Tibial artery (tissue), 4 donors: ENCODE measurements around the gene OR1B1.
"Not testable (repeated sequence)": the region's sequence is repeated elsewhere in the genome, so short reads cannot be mapped to it uniquely, and the experiment has no call there.

ENCODE experiments used
- DNase-seq, 2 donors: peaks; one replicate each; pipeline ENCODE4 v3.0.0-alpha.2; 2019
- H3K27ac ChIP-seq, 2 donors: fragments of 200-600 bp; sonication (generic) in 1 of 2; 1 replicate in 1 of 2; 2 replicates in 1 of 2; pipeline ENCODE4 v1.5.1; 2018 to 2019; ENCODE audit warnings: mild to moderate bottlenecking in 1 of 2
- H3K27me3 ChIP-seq, 2 donors: fragments of 200-600 bp; sonication (generic) in 1 of 2; one replicate each; pipeline versions ENCODE4 v1.5.1 to v1.6.0; 2016 to 2019
- H3K36me3 ChIP-seq, 3 donors: fragments of 200-600 bp; sonication (generic) in 2 of 3; one replicate each; pipeline ENCODE4 v1.5.1; 2016 to 2019; ENCODE audit warnings: mild to moderate bottlenecking in 2 of 3
- H3K4me1 ChIP-seq, 4 donors: fragments of 200-600 bp; sonication (generic) in 2 of 4; 1 replicate in 3 of 4; 2 replicates in 1 of 4; pipeline ENCODE4 v1.5.1; 2016 to 2019
- H3K4me3 ChIP-seq, 2 donors: fragments of 200-600 bp; sonication (generic) in 1 of 2; 1 replicate in 1 of 2; 2 replicates in 1 of 2; pipeline ENCODE4 v1.5.1; 2018 to 2019; ENCODE audit warnings: mild to moderate bottlenecking in 2 of 2
- H3K9me3 ChIP-seq, 3 donors: fragments of 200-600 bp; sonication (generic) in 1 of 3; one replicate each; pipeline ENCODE4 v1.5.1; 2016 to 2019
- intact Hi-C: fragments of 100-400 bp; cut with DNase I; formaldehyde crosslinking; loops from one replicate; pipeline ENCODE4 v1.15.0; 2023; ENCODE audit warnings: low total_unique reads
- TF ChIP-seq, protein P1 (sequence below), 2 experiments: fragments of 200-600 bp in 1 of 2; fragments of 450-650 bp in 1 of 2; IDR thresholded peaks; one replicate each; pipeline ENCODE4 v1.5.1; 2017 to 2019; ENCODE audit warnings: antibody characterized with exemption in 2 of 2, mild to moderate bottlenecking in 1 of 2, moderate library complexity in 1 of 2

Gene OR1B1

DNA sequence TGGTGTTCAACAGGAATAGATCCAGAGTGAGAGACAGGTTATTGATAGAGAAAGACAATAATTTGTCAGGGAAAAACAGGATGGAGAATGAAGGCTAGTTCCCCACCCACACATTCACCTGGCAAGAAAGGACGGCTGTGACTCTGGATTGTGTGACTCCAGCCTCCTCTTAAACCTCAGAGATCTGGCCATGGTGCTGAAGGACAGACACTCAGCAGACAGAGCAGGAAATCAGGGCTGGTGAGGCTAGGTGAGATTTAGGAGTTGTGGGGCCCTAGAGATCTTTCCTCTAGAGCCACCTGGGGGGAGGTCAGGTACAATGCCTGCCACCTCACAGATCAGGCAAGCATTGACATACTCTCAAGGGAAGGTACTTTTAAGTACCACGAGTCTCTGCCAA lies 15.2 kb downstream of the OR1B1 start:
- H3K36me3 ChIP-seq = no peaks in the 10 kb centered on the region
- no peak for DNase-seq
- TF ChIP-seq, protein P1, sequence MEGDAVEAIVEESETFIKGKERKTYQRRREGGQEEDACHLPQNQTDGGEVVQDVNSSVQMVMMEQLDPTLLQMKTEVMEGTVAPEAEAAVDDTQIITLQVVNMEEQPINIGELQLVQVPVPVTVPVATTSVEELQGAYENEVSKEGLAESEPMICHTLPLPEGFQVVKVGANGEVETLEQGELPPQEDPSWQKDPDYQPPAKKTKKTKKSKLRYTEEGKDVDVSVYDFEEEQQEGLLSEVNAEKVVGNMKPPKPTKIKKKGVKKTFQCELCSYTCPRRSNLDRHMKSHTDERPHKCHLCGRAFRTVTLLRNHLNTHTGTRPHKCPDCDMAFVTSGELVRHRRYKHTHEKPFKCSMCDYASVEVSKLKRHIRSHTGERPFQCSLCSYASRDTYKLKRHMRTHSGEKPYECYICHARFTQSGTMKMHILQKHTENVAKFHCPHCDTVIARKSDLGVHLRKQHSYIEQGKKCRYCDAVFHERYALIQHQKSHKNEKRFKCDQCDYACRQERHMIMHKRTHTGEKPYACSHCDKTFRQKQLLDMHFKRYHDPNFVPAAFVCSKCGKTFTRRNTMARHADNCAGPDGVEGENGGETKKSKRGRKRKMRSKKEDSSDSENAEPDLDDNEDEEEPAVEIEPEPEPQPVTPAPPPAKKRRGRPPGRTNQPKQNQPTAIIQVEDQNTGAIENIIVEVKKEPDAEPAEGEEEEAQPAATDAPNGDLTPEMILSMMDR (IDR thresholded peaks at IDR 0.05) = no peak
- no peak overlapping the region for H3K4me3 ChIP-seq
- no peaks in the 10 kb centered on the region for H3K4me1 ChIP-seq
- H3K27ac ChIP-seq = no peak overlapping the region
- intact Hi-C loops = no loop called here
- peaks cover 0 to 9% (median 8%) of the 10 kb centered on the region in 3 donors for H3K9me3 ChIP-seq
- no peaks in the 10 kb centered on the region for H3K27me3 ChIP-seq

DNA sequence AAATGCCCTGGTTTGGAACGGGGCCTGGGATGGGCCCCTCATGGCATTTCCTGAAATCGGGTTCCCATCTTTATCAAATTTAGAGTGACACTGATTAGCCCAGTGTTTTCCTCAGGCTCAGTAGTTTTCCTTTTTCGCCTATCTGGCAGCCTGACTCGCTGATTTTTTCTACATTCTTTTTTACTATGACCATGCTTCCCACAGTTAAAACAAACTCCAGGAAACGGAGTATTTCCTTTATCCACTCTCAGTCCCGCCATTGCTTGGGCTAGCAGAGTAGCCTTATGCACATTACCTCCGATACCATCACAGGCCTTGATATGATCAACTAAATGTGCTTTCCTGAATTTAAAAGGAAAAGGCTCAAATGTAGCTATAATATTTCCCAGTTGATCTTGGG lies 37.4 kb downstream of the OR1B1 start:
- DNase-seq = no peak
- H3K9me3 ChIP-seq = peaks cover 0 to 6% (median 0%) of the 10 kb centered on the region in 3 donors
- TF ChIP-seq, protein P1 (IDR thresholded peaks at IDR 0.05) = no peak
- no peak overlapping the region for H3K27ac ChIP-seq
- H3K27me3 ChIP-seq = no peaks in the 10 kb centered on the region
- intact Hi-C loops = no loop called here
- H3K4me3 ChIP-seq = no peak overlapping the region
- H3K4me1 ChIP-seq = no peaks in the 10 kb centered on the region
- H3K36me3 ChIP-seq = no peaks in the 10 kb centered on the region

DNA sequence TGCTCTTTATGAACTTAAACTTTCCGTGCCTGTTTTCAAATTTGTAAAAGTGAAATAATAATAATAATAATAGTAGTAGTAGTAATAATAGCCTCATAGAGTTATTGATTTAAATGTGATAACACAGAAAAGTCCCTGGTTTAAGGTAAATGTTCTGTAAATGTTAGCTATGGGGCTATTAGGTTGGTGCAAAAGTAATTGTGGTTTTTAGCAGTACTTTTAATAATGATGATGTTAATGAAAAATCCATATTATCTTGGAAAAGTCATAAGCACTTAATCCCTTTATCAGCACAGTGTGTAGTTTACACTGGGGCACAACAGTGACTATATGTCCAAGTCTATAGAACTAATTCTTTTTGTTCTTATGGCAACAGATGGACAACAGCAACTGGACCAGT lies 43.1 kb downstream of the OR1B1 start, which contains the start of gene OR1Q1:
OR1Q1 (plus strand) TSS at position 377 of the 400 bp plus-strand sequence; CDS start at position 377, 0 bp downstream.
- Histone ChIP-seq H3K9me3 (no peaks in the 10 kb centered on the region), H3K27ac (no peak within 1 kb of the TSS), H3K4me3 (no peak within 1 kb of the TSS), H3K4me1 (no peaks in the 10 kb centered on the region), H3K36me3 (no peaks in the 10 kb centered on the region), H3K27me3 (no peaks in the 10 kb centered on the region)
- intact Hi-C loops = no loop called here
- no peak for DNase-seq
- TF ChIP-seq, protein P1 (IDR thresholded peaks at IDR 0.05) = no peak

GRCh38 chr9:122609804-122610203 lies 47.6 kb downstream of the OR1B1 start:
- TF ChIP-seq, protein P1 (IDR thresholded peaks at IDR 0.05) = no peak
- no peak for DNase-seq
- no peaks in the 10 kb centered on the region for H3K27me3 ChIP-seq
- intact Hi-C loops = no loop called here
- no peak overlapping the region for H3K27ac ChIP-seq
- no peaks in the 10 kb centered on the region for H3K36me3 ChIP-seq
- H3K4me1 ChIP-seq = no peaks in the 10 kb centered on the region
- no peaks in the 10 kb centered on the region for H3K9me3 ChIP-seq
- H3K4me3 ChIP-seq = no peak overlapping the region

DNA sequence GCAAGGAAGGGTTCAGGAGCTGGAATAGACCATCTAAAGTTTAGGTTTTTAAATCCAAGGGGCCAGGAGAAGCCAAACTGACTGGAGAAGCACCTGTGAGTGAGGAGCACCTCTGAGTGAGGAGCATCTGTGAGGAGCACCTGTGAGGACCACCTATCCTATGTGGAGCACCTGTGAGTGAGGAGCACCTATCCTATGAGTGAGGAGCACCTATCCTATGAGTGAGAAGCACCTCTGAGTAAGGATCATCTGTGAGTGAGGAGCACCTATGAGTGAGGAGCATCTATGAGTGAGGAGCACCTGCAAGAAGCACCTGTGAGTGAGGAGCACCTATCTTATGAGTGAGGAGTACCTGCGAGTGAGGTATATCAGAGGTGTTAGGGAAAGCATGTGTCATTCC lies 50.8 kb downstream of the OR1B1 start:
- Histone ChIP-seq H3K9me3 (peaks cover 0 to 2% (median 0%) of the 10 kb centered on the region in 3 donors), H3K27ac (no peak overlapping the region), H3K4me3 (no peak overlapping the region), H3K27me3 (no peaks in the 10 kb centered on the region), H3K4me1 (no peaks in the 10 kb centered on the region), H3K36me3 (no peaks in the 10 kb centered on the region)
- intact Hi-C loops = no loop called here
- no peak for DNase-seq
- TF ChIP-seq, protein P1 (IDR thresholded peaks at IDR 0.05) = no peak

DNA sequence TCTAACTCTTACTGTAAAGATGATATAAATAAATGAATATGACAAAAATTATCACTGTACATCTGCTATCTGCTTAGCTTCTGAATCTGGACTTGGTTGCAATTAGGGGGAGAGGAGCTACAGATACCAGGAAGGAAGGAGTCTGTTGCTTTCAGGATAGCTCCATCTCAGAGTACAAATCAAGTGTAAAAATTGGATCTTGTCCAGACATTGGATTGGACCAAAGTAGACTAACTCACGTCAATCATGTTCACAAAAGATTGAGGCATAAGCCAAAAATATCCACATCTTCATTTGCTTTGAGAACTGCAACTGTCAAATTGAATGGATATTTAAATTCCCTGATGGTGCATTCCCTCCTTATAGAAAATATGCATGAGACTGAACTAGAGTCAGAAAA lies 51.7 kb downstream of the OR1B1 start:
- no peaks in the 10 kb centered on the region for H3K4me1 ChIP-seq
- DNase-seq = no peak
- H3K4me3 ChIP-seq = no peak overlapping the region
- no peaks in the 10 kb centered on the region for H3K36me3 ChIP-seq
- TF ChIP-seq, protein P1 (IDR thresholded peaks at IDR 0.05) = no peak
- H3K27ac ChIP-seq = no peak overlapping the region
- no peaks in the 10 kb centered on the region for H3K27me3 ChIP-seq
- intact Hi-C loops = no loop called here
- H3K9me3 ChIP-seq = peaks cover 0 to 6% (median 2%) of the 10 kb centered on the region in 3 donors

DNA sequence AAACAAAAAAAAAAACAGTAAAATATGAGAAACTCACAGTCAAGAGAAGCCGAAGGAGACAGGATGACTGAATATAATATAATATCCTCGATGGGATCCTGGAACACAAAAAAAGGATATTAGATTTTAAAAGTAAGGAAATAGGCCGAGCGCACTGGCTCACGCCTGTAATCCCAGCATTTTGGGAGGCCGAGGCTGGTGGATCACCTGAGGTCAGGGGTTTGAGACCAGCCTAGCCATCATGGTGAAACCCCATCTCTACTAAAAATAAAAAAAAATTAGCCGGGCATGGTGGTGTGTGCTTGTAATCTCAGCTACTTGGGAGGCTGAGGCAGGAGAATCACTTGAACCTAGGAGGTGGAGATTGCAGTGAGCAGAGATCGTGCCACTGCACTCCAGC lies 74.1 kb downstream of the OR1B1 start, which contains the start of gene OR1L8:
OR1L8 (minus strand) TSS at position 101 of the 400 bp plus-strand sequence. CDS start 14,907 bp downstream, outside the sequence.
- H3K27ac ChIP-seq, DNase-seq, H3K27me3 ChIP-seq, H3K4me1 ChIP-seq, intact Hi-C loops, H3K36me3 ChIP-seq, H3K4me3 ChIP-seq, H3K9me3 ChIP-seq: not testable (repeated sequence)
